ENCODE results near the gene SLC8A1.

GRCh38 chr2:40095000-40095399 is 356.9 kb downstream of the SLC8A1 start:
- no peak for TF ChIP-seq CTCF (IDR thresholded peaks at IDR 0.05)
- TF ChIP-seq POLR2AphosphoS5 (IDR thresholded peaks at IDR 0.05) = no peak
- TF ChIP-seq EP300 (IDR thresholded peaks at IDR 0.05) = no peak
- TF ChIP-seq POLR2A (IDR thresholded peaks at IDR 0.05) = no peak
